GM12892 (cell line): ENCODE data around the gene PTPN13.
"Not testable (repeated sequence)": the region's sequence is repeated elsewhere in the genome, so short reads cannot be mapped to it uniquely, and the experiment has no call there.

Experiments
- POLR2A ChIP-seq: IDR thresholded peaks from 2 replicates; pipeline ENCODE4 v1.6.1; 2011; ENCODE audit warnings: low read depth, low read length, control low read depth
- POLR2AphosphoS5 ChIP-seq: IDR thresholded peaks from 2 replicates; pipeline ENCODE4 v1.6.1; 2011; ENCODE audit warnings: low read depth, low read length, control low read depth

GRCh38 chr4:86719149-86719548 lies 125.0 kb downstream of the PTPN13 start:
- not testable (repeated sequence) for TF ChIP-seq POLR2A, POLR2AphosphoS5
